ENCODE results near the gene IGSF6. TPM values are rescaled to one million over a fixed set of nuclear protein-coding genes. Genes with fewer than 3 reads are reported as not detected.

The IGSF6 gene
- total RNA-seq, 1 experiment from 2014 or later, result not detected

GRCh38 chr16:21613781-21614180 is 38.6 kb downstream of the IGSF6 start:
- H3K27me3 Mint-ChIP-seq (ENCODE audit: low read depth), result no peaks in the 10 kb centered on the region
- H3K9me3 Mint-ChIP-seq, result no peaks in the 10 kb centered on the region
- no peak overlapping the region for H2AK5ac ChIP-seq (ENCODE audit: insufficient read length, low read length)
- no peaks in the 10 kb centered on the region for H3K27me3 ChIP-seq (ENCODE audit: insufficient read depth, low read length)
- peaks cover 13% of the 10 kb centered on the region for H3K79me1 ChIP-seq (ENCODE audit: insufficient read depth, low read depth, low read length, poor library complexity, severe bottlenecking)
- peaks cover 8 to 28% (median 23%) of the 10 kb centered on the region in 3 experiments; a peak in 6 of 7 replicates for H3K36me3 Mint-ChIP-seq (ENCODE audit: insufficient read depth in 1 of 3, low read depth in 3 of 3)
- peaks cover 42 to 43% of the 10 kb centered on the region in 2 experiments for H3K4me1 Mint-ChIP-seq
- peaks cover 17% of the 10 kb centered on the region; the same call in 1 of the 2 replicates for H3K79me2 ChIP-seq (ENCODE audit: insufficient read depth, low read length)
- no peak overlapping the region for H3K4ac ChIP-seq (ENCODE audit: low read depth, low read length)
- no peak overlapping the region for H3K23ac ChIP-seq (ENCODE audit: insufficient read length, low read depth, low read length)
- no peak overlapping the region for H3K4me3 Mint-ChIP-seq
- no peak overlapping the region for H4K91ac ChIP-seq (ENCODE audit: insufficient read length, low read depth, low read length)
- H3K27ac Mint-ChIP-seq, result 0 out of 7 replicates have a peak overlapping the region, but pooled peaks of 1 of the 3 experiments have one; percentile 26
- no peak overlapping the region for H3K56ac ChIP-seq (ENCODE audit: insufficient read length, low read depth, low read length)
- H2BK20ac ChIP-seq (ENCODE audit: low read depth, low read length, poor library complexity, severe bottlenecking), result no peak overlapping the region
- H2BK15ac ChIP-seq (ENCODE audit: low read depth, low read length), result no peak overlapping the region
- H3K23me2 ChIP-seq (ENCODE audit: insufficient read length, low read depth, low read length, poor library complexity, severe bottlenecking), result no peaks in the 10 kb centered on the region
- H2BK12ac ChIP-seq (ENCODE audit: insufficient read length, low read depth, low read length), result no peak overlapping the region
- H3T11ph ChIP-seq (ENCODE audit: low read length), result no peak overlapping the region
- no peak overlapping the region for H3K4me2 ChIP-seq (ENCODE audit: insufficient read depth, insufficient read length, low read length)
- H4K5ac ChIP-seq (ENCODE audit: insufficient read length, low read depth, low read length), result no peak overlapping the region
- no peak overlapping the region for H2AFZ ChIP-seq (ENCODE audit: low read length)
- H3K27ac ChIP-seq (ENCODE audit: insufficient read length, low read depth, low read length), result no peak overlapping the region
- H3K9ac ChIP-seq (ENCODE audit: extremely low read depth, insufficient read length, low read length), result no peak overlapping the region
- H2BK5ac ChIP-seq (ENCODE audit: insufficient read length, low read length), result no peak overlapping the region
- DNase-seq, result no peak
- H4K8ac ChIP-seq (replicated peaks; ENCODE audit: insufficient read length, low read depth, low read length), result no peak overlapping the region
- no peaks in the 10 kb centered on the region for H4K20me1 ChIP-seq (ENCODE audit: control insufficient read depth, insufficient read depth, insufficient read length)
- H3K18ac ChIP-seq (ENCODE audit: insufficient read length, low read depth, low read length), result no peak overlapping the region
- no peaks in the 10 kb centered on the region for H3K9me3 ChIP-seq (ENCODE audit: control insufficient read depth, low read depth, low read length)
- H2BK120ac ChIP-seq (ENCODE audit: low read depth, low read length, poor library complexity, severe bottlenecking), result no peak overlapping the region
- WGBS (ENCODE audit: extremely low coverage, insufficient read length, low lambda C conversion rate), result no CpG with 5 or more reads among the region's 2 CpGs
- TF ChIP-seq CTCF (conservative IDR thresholded peaks at IDR 0.05), result no peak
- peaks cover 14% of the 10 kb centered on the region for H3K4me1 ChIP-seq (ENCODE audit: insufficient read depth, low read length)
- no peak overlapping the region for H3K14ac ChIP-seq (ENCODE audit: insufficient read depth, low read length)
